NB4 (cell line): ENCODE results near the gene KIRREL3.

Experiments
- CTCF ChIP-seq: IDR thresholded peaks from one replicate; pipeline ENCODE4 v1.5.1; 2012; ENCODE audit warnings: low read depth, low read length
- MAX ChIP-seq: IDR thresholded peaks from 2 replicates; pipeline ENCODE4 v1.6.1; 2011; ENCODE audit warnings: low read depth, low read length
- POLR2A ChIP-seq: IDR thresholded peaks from 2 replicates; pipeline ENCODE4 v1.6.1; 2011; ENCODE audit warnings: mild to moderate bottlenecking; ENCODE audit not compliant: insufficient read length; ENCODE audit errors: extremely low read depth

GRCh38 chr11:126716456-126717083 lies 284.0 kb downstream of the KIRREL3 start:
- peak; percentile 81 for TF ChIP-seq CTCF
- no peak for TF ChIP-seq MAX
- TF ChIP-seq POLR2A, result no peak
